K562 (cell line): ENCODE measurements around the gene ILF3. TPM values are rescaled to one million over a fixed set of nuclear protein-coding genes. Genes with fewer than 3 reads are reported as not detected.

ENCODE experiments used
- ATAC-seq: fragments of 200-7000 bp; cut with Tn5 transposase; 3 replicates; pipeline ENCODE4 v1.9.1; 2020; ENCODE audit warnings: moderate library complexity
- BruUV-seq: library from RNA; stranded (reverse); fragments of 400-500 nt; replicated peaks from 2 replicates; lab custom pipeline; 2021; lab: Mats Ljungman, UMichigan
- CTCF ChIA-PET: fragments of 300-600 bp; formaldehyde crosslinking; extraction: SDS; loops from one replicate; lab custom pipeline; 2021; ENCODE audit warnings: low intra/inter-chr PET ratio; lab: Yijun Ruan, JAX
- POLR2A ChIA-PET: fragments of 300-600, 350-650 bp; sonication (Branson Sonifier 250); formaldehyde crosslinking; extraction: SDS; loops from one replicate; lab custom pipeline; 2021; ENCODE audit warnings: antibody characterized with exemption, inconsistent platforms; lab: Yijun Ruan, JAX
- DNase-seq, 4 experiments: peaks; one replicate each; pipeline versions ENCODE4 v3.0.0 to v3.0.0-alpha.2; 2011 to 2018; ENCODE audit warnings: low spot score in 3 of 4, mixed read lengths in 3 of 4; ENCODE audit errors: extremely low read depth in 1 of 4
- FAIRE-seq: peaks from 2 replicates; lab custom pipeline; 2011; peaks lifted over from hg19 to GRCh38; lab: Jason Lieb, UNC
- H2AFZ ChIP-seq: 2 replicates; pipeline ENCODE4 v1.6.0; 2011; ENCODE audit warnings: low read depth, low read length, control low read depth, inconsistent platforms
- H3K27ac ChIP-seq: fragments of 200-600 bp; 3 replicates; pipeline ENCODE4 v1.8.0; 2011; ENCODE audit warnings: low read depth, mild to moderate bottlenecking, control low read depth, inconsistent platforms, low read length, moderate library complexity, mixed read lengths; ENCODE audit errors: extremely low read depth
- H3K27me3 ChIP-seq, 2 experiments: fragments of 300-600 bp in 1 of 2; 2 replicates in 1 of 2; 3 replicates in 1 of 2; pipeline versions ENCODE4 v1.6.0 to v1.8.0; 2011; ENCODE audit warnings: inconsistent platforms in 2 of 2, low read length in 2 of 2, mild to moderate bottlenecking in 1 of 2, mixed read lengths in 1 of 2, moderate library complexity in 1 of 2; ENCODE audit not compliant: control insufficient read depth in 2 of 2, insufficient read depth in 2 of 2
- H3K36me3 ChIP-seq: fragments of 300-600 bp; 3 replicates; pipeline ENCODE4 v1.8.0; 2011; ENCODE audit warnings: mild to moderate bottlenecking, low read length, inconsistent platforms; ENCODE audit not compliant: control insufficient read depth, insufficient read depth
- H3K4me1 ChIP-seq, 2 experiments: fragments of 200-600 bp in 1 of 2; replicated peaks in 1 of 2; 2 replicates in 1 of 2; 3 replicates in 1 of 2; pipeline versions ENCODE4 v1.5.1 to v1.8.0; 2011; ENCODE audit warnings: inconsistent platforms in 2 of 2, low read length in 2 of 2, mild to moderate bottlenecking in 1 of 2, mixed read lengths in 1 of 2, moderate library complexity in 1 of 2; ENCODE audit not compliant: control insufficient read depth in 2 of 2, insufficient read depth in 2 of 2
- H3K4me2 ChIP-seq: 2 replicates; pipeline ENCODE4 v1.6.1; 2011; ENCODE audit warnings: low read length, control low read depth, inconsistent platforms, mixed read lengths; ENCODE audit not compliant: insufficient read depth
- H3K4me3 ChIP-seq: fragments of 200-600 bp; sonication (generic), shearing (Covaris generic); 2 replicates; pipeline ENCODE4 v1.5.1; 2016; ENCODE audit warnings: control low read depth, inconsistent platforms
- H3K79me2 ChIP-seq: fragments of 200-600 bp; 3 replicates; pipeline ENCODE4 v1.8.0; 2011; ENCODE audit warnings: low read length, inconsistent platforms; ENCODE audit not compliant: control insufficient read depth, insufficient read depth
- H3K9ac ChIP-seq, 2 experiments: 2 replicates each; pipeline versions ENCODE4 v1.6.0 to v1.6.1; 2011; ENCODE audit warnings: low read depth in 2 of 2, low read length in 2 of 2, control low read depth in 1 of 2, inconsistent platforms in 1 of 2, mild to moderate bottlenecking in 1 of 2, mixed read lengths in 1 of 2; ENCODE audit not compliant: insufficient read depth in 1 of 2
- H3K9me1 ChIP-seq: one replicate; pipeline ENCODE4 v1.6.0; 2011; ENCODE audit warnings: inconsistent platforms, mild to moderate bottlenecking, low read length, moderate library complexity; ENCODE audit not compliant: control insufficient read depth, insufficient read depth
- H3K9me3 ChIP-seq: replicated peaks from 2 replicates; pipeline ENCODE4 v1.5.1; 2011; ENCODE audit warnings: low read depth, low read length, inconsistent platforms; ENCODE audit not compliant: control insufficient read depth, insufficient read depth
- H4K20me1 ChIP-seq: replicated peaks from 2 replicates; pipeline ENCODE4 v1.6.1; 2011; ENCODE audit warnings: low read length, inconsistent platforms, mixed read lengths; ENCODE audit not compliant: control insufficient read depth, insufficient read depth
- KLF6 ChIP-seq: fragments of 250-450 bp; sonication (Bioruptor Pico); IDR thresholded peaks from 2 replicates; pipeline ENCODE4 v1.4.0; 2020; ENCODE audit warnings: mild to moderate bottlenecking, moderate library complexity, borderline replicate concordance
- ZNF121 ChIP-seq: sonication (generic); formaldehyde crosslinking; conservative IDR thresholded peaks from 2 replicates; pipeline ENCODE4 v1.8.0; 2022; ENCODE audit warnings: missing genetic modification reagents
- ZNF197 ChIP-seq: fragments of 200-800 bp; sonication (Bioruptor generic); IDR thresholded peaks from 2 replicates; pipeline ENCODE4 v1.6.1; 2016; ENCODE audit warnings: low read depth, missing genetic modification characterization, missing compliant biosample characterization
- WGBS: fragments of 100-300 bp; shearing (Covaris generic); methylation state at CpG from one replicate; pipeline ENCODE4 v1.1.6; 2016; ENCODE audit warnings: low coverage, mixed read lengths; ENCODE audit not compliant: insufficient coverage; ENCODE audit errors: missing lambda C conversion rate; 5-methylcytosine and 5-hydroxymethylcytosine counted together
- in situ Hi-C: fragments of 300-500 bp; cut with MboI; formaldehyde crosslinking; loops from 4 replicates; pipeline ENCODE4 v1.15.0; 2018; ENCODE audit warnings: inconsistent platforms, mixed read lengths
- intact Hi-C: fragments of 100-400 bp; cut with micrococcal nuclease; formaldehyde crosslinking; loops from 2 replicates; pipeline ENCODE4 v1.14.2; 2022
- polyA plus RNA-seq, 8 experiments: library from polyadenylated mRNA; depleted of rRNA in 4 of 8; stranded (reverse) in 5 of 8; unstranded in 3 of 8; fragments of >200 nt; fragmentation: Nextera tagmentation in 2 of 8; fragmentation: Illumina TruSeq in 1 of 8; extraction: Ambion mirVana in 2 of 8; extraction: Trizol in 1 of 8; gene quantifications; 2 replicates each; pipeline versions ENCODE4 v1.2.1 to v1.2.3, GENCODE V29; 2011 to 2014; ENCODE audit warnings: inconsistent platforms in 1 of 8, missing spikeins in 1 of 8
- total RNA-seq, 7 experiments: library from RNA; depleted of rRNA in 6 of 7; stranded (reverse); fragments of >200 nt in 6 of 7; fragmentation: Illumina TruSeq in 2 of 7; extraction: Trizol in 2 of 7; gene quantifications; 2 replicates each; pipeline versions ENCODE4 v1.2.1 to v1.2.3, GENCODE V29; 2011 to 2021; ENCODE audit warnings: low replicate concordance in 1 of 7
- TF ChIP-seq, protein P1 (sequence below): fragments of 250-450 bp; sonication (Bioruptor Pico); IDR thresholded peaks from 2 replicates; pipeline ENCODE4 v1.4.0; 2020; ENCODE audit warnings: mild to moderate bottlenecking, moderate library complexity, borderline replicate concordance

ILF3 gene
- total and polyA plus RNA-seq, 9 of the 15 experiments (the other 6 are each of a cell fraction or from before 2014, with no cell fraction given): 26.0 to 453 (median 175) TPM

DNA sequence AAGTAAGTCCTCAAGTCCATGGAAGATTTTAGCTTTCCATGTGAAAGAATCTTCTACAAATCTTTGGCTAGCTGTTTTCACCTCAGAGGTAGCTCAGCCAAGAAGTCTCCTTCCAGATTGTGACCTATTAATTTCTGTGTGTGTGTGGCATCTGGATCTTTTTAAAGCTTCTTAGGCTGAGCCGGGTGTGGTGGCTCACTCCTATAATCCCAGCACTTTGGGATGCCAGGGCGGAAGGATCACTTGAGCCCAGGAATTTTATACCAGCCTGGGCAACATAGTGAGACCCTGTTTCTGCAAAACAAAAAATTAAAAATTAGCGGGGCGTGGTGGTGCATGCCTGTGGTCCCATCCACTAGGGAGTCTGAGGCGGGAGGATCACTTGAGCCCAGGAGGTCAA is 42.2 kb upstream of the ILF3 start:
- WGBS: 74% methylated on average over 5 of the region's 5 CpGs
- no peak overlapping the region for H2AFZ ChIP-seq
- no peak overlapping the region for H3K9ac ChIP-seq
- H3K27me3 ChIP-seq: no peaks in the 10 kb centered on the region
- in situ Hi-C loops: no loop called here
- H3K9me1 ChIP-seq: no peaks in the 10 kb centered on the region
- H3K79me2 ChIP-seq: peaks cover 7% of the 10 kb centered on the region; the same call in 2 of the 3 replicates
- no peaks in the 10 kb centered on the region for H3K36me3 ChIP-seq
- FAIRE-seq (no peak), DNase-seq (no peak), ATAC-seq (no peak)
- POLR2A ChIA-PET: interaction anchor here (0.8 to 2.2 kb wide), 4 partner anchors 10 to 21 kb away, joined by 3 to 7 read pairs (median 5); no protein-coding TSS in a partner anchor
- CTCF ChIA-PET: no interaction called here
- intact Hi-C loops: no loop called here
- H4K20me1 ChIP-seq: no peaks in the 10 kb centered on the region
- no TSS peak for BruUV-seq
- no peak overlapping the region for H3K27ac ChIP-seq
- H3K4me1 ChIP-seq: peaks cover 8 to 22% of the 10 kb centered on the region in 2 experiments; a peak in 4 of 5 replicates
- H3K4me2 ChIP-seq: no peak overlapping the region
- no peaks in the 10 kb centered on the region for H3K9me3 ChIP-seq
- TF ChIP-seq, protein P1, sequence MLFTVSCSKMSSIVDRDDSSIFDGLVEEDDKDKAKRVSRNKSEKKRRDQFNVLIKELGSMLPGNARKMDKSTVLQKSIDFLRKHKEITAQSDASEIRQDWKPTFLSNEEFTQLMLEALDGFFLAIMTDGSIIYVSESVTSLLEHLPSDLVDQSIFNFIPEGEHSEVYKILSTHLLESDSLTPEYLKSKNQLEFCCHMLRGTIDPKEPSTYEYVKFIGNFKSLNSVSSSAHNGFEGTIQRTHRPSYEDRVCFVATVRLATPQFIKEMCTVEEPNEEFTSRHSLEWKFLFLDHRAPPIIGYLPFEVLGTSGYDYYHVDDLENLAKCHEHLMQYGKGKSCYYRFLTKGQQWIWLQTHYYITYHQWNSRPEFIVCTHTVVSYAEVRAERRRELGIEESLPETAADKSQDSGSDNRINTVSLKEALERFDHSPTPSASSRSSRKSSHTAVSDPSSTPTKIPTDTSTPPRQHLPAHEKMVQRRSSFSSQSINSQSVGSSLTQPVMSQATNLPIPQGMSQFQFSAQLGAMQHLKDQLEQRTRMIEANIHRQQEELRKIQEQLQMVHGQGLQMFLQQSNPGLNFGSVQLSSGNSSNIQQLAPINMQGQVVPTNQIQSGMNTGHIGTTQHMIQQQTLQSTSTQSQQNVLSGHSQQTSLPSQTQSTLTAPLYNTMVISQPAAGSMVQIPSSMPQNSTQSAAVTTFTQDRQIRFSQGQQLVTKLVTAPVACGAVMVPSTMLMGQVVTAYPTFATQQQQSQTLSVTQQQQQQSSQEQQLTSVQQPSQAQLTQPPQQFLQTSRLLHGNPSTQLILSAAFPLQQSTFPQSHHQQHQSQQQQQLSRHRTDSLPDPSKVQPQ (CRISPR knock-in tag): no peak
- peak; percentile 61 for TF ChIP-seq ZNF121 (CRISPR knock-in tag)
- TF ChIP-seq KLF6 (CRISPR knock-in tag): no peak
- no peak for TF ChIP-seq ZNF197 (CRISPR knock-in tag)
- TF ChIP-seq, all 486 proteins: peak for 1
- no peak overlapping the region for H3K4me3 ChIP-seq
